ENCODE measurements around the gene CCN6.

The CCN6 gene

GRCh38 chr6:112018619-112019416 lies 35.1 kb upstream of the CCN6 start:
- Histone ChIP-seq H3K4me3 (ENCODE audit: low read length) (no peak overlapping the region), H3K4me1 (ENCODE audit: insufficient read depth, low read length) (peaks cover 38% of the 10 kb centered on the region), H2AFZ (ENCODE audit: low read depth, low read length) (no peak overlapping the region), H3K36me3 (ENCODE audit: insufficient read depth, low read length) (no peaks in the 10 kb centered on the region), H3K9me3 (ENCODE audit: low read length) (peaks cover 3% of the 10 kb centered on the region), H3K27me3 (ENCODE audit: insufficient read depth, low read length) (no peaks in the 10 kb centered on the region)

- H3K27me3 ChIP-seq (ENCODE audit: insufficient read depth, low read length) = no peaks in the 10 kb centered on the region
- peaks cover 38% of the 10 kb centered on the region for H3K4me1 ChIP-seq (ENCODE audit: insufficient read depth, low read length)
- H3K4me3 ChIP-seq (ENCODE audit: low read length) = no peak overlapping the region
- H2AFZ ChIP-seq (ENCODE audit: low read depth, low read length) = no peak overlapping the region
- no peaks in the 10 kb centered on the region for H3K36me3 ChIP-seq (ENCODE audit: insufficient read depth, low read length)
- H3K9me3 ChIP-seq (ENCODE audit: low read length) = peaks cover 7% of the 10 kb centered on the region
Observed at GRCh38 chr6:112019589-112019988, 34.3 kb upstream of the CCN6 start.

- Histone ChIP-seq H3K4me3 (ENCODE audit: low read length) (no peak overlapping the region), H2AFZ (ENCODE audit: low read depth, low read length) (no peak overlapping the region), H3K27me3 (ENCODE audit: insufficient read depth, low read length) (no peaks in the 10 kb centered on the region), H3K9me3 (ENCODE audit: low read length) (peaks cover 7% of the 10 kb centered on the region), H3K36me3 (ENCODE audit: insufficient read depth, low read length) (no peaks in the 10 kb centered on the region), H3K4me1 (ENCODE audit: insufficient read depth, low read length) (peaks cover 38% of the 10 kb centered on the region)
Observed at GRCh38 chr6:112021691-112022310, 32.1 kb upstream of the CCN6 start.

DNA sequence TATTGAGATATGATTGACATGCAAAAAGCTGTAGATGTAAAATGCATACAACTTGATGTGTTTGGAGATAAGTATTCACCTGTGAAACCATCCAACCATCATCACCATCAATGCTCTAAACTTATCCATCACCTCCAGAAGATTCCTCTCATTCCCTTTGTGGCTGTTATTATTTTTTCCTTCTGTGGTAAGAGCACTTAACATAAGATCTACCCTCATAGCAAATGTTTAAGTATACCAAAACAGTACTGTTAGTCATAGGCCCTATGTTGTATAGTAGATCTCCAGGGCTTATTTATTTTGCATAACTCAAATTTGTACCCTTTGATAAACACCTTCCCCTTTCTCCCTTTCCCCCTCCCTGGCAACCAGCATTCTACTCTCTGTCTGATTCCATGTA lies 31.2 kb upstream of the CCN6 start:
- no peaks in the 10 kb centered on the region for H3K27me3 ChIP-seq (ENCODE audit: insufficient read depth, low read length)
- H2AFZ ChIP-seq (ENCODE audit: low read depth, low read length) = no peak overlapping the region
- H3K4me3 ChIP-seq (ENCODE audit: low read length) = no peak overlapping the region
- H3K36me3 ChIP-seq (ENCODE audit: insufficient read depth, low read length) = no peaks in the 10 kb centered on the region
- H3K9me3 ChIP-seq (ENCODE audit: low read length) = peaks cover 7% of the 10 kb centered on the region
- H3K4me1 ChIP-seq (ENCODE audit: insufficient read depth, low read length) = peaks cover 36% of the 10 kb centered on the region

GRCh38 chr6:112024464-112024863 lies 29.4 kb upstream of the CCN6 start:
- Histone ChIP-seq H2AFZ (ENCODE audit: low read depth, low read length) (no peak overlapping the region), H3K36me3 (ENCODE audit: insufficient read depth, low read length) (no peaks in the 10 kb centered on the region), H3K9me3 (ENCODE audit: low read length) (peaks cover 7% of the 10 kb centered on the region), H3K4me3 (ENCODE audit: low read length) (no peak overlapping the region), H3K27me3 (ENCODE audit: insufficient read depth, low read length) (no peaks in the 10 kb centered on the region), H3K4me1 (ENCODE audit: insufficient read depth, low read length) (peaks cover 19% of the 10 kb centered on the region)

- Histone ChIP-seq H3K9me3 (ENCODE audit: low read length) (peaks cover 7% of the 10 kb centered on the region), H3K36me3 (ENCODE audit: insufficient read depth, low read length) (no peaks in the 10 kb centered on the region), H3K27me3 (ENCODE audit: insufficient read depth, low read length) (no peaks in the 10 kb centered on the region), H3K4me1 (ENCODE audit: insufficient read depth, low read length) (peaks cover 8% of the 10 kb centered on the region), H3K4me3 (ENCODE audit: low read length) (no peak overlapping the region), H2AFZ (ENCODE audit: low read depth, low read length) (no peak overlapping the region)
Observed at GRCh38 chr6:112026933-112027332, 27.0 kb upstream of the CCN6 start.

GRCh38 chr6:112027942-112028674 lies 25.8 kb upstream of the CCN6 start:
- Histone ChIP-seq H3K4me1 (ENCODE audit: insufficient read depth, low read length) (no peaks in the 10 kb centered on the region), H2AFZ (ENCODE audit: low read depth, low read length) (no peak overlapping the region), H3K9me3 (ENCODE audit: low read length) (peaks cover 7% of the 10 kb centered on the region), H3K36me3 (ENCODE audit: insufficient read depth, low read length) (no peaks in the 10 kb centered on the region), H3K27me3 (ENCODE audit: insufficient read depth, low read length) (no peaks in the 10 kb centered on the region), H3K4me3 (ENCODE audit: low read length) (no peak overlapping the region)

DNA sequence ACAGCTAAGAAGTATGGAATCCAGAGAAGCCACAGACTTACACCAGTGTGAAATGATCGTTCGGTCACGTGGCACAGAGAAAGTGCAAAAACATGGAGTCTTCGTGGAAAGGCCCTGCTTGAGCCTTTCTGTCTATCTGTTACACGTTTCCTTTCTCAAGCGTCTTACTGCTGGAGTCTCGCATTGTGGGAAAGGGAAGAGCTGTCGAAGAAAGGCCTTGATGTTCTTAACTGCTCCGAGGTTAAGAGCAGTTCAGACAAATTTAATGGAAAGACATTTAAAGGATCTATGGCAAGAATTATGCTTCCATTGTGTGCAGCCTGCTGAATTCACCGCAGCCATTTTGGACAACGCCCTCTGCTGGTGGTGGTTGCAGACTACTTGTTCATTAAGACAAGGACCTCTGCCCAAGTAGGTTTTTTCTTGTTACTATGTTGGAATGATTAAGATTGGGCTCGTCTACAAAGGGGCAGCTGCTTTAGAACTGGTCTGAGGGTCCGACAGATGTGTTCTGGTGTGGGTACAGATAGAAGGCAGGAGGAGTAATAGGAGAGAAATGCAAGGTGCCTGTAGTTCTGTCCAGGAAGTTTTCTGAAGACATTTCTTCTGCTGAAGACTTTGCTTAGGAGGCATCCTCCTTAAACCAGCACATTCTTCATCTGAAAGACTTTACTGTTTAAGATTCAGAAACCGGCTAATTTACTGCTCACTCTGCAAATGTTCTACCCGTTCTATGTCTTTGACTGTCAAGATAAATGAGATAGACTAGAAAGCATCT lies 24.7 kb upstream of the CCN6 start:
- H3K4me1 ChIP-seq (ENCODE audit: insufficient read depth, low read length) = peaks cover 7% of the 10 kb centered on the region
- no peaks in the 10 kb centered on the region for H3K36me3 ChIP-seq (ENCODE audit: insufficient read depth, low read length)
- H3K27me3 ChIP-seq (ENCODE audit: insufficient read depth, low read length) = no peaks in the 10 kb centered on the region
- H3K4me3 ChIP-seq (ENCODE audit: low read length) = no peak overlapping the region
- peak overlapping the region; percentile 20 for H2AFZ ChIP-seq (ENCODE audit: low read depth, low read length)
- H3K9me3 ChIP-seq (ENCODE audit: low read length) = peaks cover 3% of the 10 kb centered on the region

DNA sequence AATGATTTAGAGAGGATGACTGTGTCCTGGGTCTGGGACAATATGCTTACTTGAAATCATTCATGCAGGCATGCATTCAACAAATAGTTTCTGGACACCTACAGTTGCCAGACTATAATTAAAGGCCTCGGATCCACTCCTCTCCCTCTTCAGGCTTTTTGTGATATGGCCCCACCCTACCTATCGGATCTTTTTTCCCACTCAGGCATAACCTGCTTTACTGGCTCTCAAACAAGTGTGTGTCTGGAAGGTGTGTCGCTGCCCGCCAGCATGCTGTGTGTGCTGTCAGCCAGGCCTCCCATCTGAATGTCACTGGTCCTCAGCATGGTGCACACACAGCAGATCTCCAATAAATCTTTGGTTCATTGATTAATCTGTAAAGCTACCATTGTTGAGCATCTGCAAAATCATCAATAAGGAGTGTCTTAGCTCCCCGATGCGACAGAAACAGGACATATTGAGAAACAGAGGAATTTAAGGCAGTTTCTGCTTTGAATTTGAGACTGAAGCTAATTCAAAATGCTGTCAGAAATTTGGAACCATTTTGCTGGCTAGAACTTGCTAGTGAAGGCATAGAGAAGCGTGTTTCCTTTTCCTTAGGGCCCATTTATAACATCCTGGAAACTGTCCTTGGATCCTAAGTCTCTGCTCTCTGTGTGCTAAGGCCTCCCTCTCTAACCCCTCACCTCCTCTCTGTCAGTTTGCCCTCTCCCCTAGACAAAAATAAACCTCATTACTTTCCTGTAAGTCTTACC lies 23.5 kb upstream of the CCN6 start:
- no peaks in the 10 kb centered on the region for H3K27me3 ChIP-seq (ENCODE audit: insufficient read depth, low read length)

DNA sequence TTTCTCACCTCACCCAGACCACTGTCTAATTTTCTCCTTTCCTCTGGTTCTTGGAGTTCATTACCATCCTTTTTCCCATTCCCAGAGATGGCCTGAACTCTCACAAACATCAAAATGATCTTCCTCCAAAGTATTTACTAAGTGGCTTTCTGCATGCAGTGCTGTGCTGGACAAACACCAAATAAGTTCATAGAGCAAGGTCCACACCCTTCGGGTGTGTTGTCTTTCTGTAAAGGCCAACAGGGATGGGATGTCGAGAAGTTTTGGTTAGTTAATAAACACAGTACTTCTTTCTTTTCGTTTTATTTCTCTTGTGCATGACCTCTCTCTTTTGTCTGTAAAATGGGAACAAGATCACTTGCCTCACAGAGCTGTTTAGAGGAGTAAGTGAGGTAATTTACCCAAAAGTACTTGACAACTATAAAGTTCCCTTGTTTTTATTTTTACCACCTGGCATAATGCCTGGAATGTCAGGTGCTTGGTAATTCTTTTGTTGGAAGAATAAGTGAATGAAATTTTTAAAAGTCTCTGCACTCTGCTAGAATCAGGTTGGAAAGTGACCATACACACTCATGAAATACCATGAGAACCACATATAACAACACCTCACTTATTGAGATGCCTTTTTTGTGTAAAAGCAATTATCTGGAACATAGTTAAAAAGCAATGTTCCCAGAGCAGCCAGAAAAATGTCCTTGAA lies 22.8 kb upstream of the CCN6 start:
- Histone ChIP-seq H3K27me3 (ENCODE audit: insufficient read depth, low read length) (no peaks in the 10 kb centered on the region), H3K4me1 (ENCODE audit: insufficient read depth, low read length) (peaks cover 9% of the 10 kb centered on the region), H3K4me3 (ENCODE audit: low read length) (no peak overlapping the region), H2AFZ (ENCODE audit: low read depth, low read length) (no peak overlapping the region), H3K9me3 (ENCODE audit: low read length) (no peaks in the 10 kb centered on the region), H3K36me3 (ENCODE audit: insufficient read depth, low read length) (no peaks in the 10 kb centered on the region)

More for the DNA sequence above, 23.5 kb upstream of the CCN6 start:
- Histone ChIP-seq H3K4me1 (ENCODE audit: insufficient read depth, low read length) (peaks cover 9% of the 10 kb centered on the region), H3K9me3 (ENCODE audit: low read length) (no peaks in the 10 kb centered on the region), H3K36me3 (ENCODE audit: insufficient read depth, low read length) (no peaks in the 10 kb centered on the region), H3K4me3 (ENCODE audit: low read length) (no peak overlapping the region), H2AFZ (ENCODE audit: low read depth, low read length) (no peak overlapping the region)

DNA sequence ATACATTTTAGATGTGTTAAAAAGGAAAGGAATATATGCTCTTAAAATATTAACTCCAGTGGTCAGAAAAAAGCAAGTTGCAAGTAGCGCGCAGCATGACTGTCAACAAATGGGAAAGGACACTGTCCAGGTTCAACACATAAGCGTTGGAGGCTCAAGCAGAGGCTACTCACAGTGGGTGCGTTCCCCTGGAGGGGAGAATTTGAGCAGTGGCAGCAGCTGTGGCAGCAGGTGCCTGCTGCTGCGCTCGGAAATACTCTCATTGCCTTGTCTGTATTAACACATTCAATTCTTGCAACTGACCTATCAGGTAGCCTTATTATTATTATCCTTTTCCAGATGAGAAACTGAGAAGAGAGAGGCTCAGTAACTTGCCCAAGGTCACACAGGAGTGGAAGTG lies 21.9 kb upstream of the CCN6 start:
- H3K4me3 ChIP-seq (ENCODE audit: low read length) = no peak overlapping the region
- no peaks in the 10 kb centered on the region for H3K27me3 ChIP-seq (ENCODE audit: insufficient read depth, low read length)
- no peaks in the 10 kb centered on the region for H3K9me3 ChIP-seq (ENCODE audit: low read length)
- no peaks in the 10 kb centered on the region for H3K36me3 ChIP-seq (ENCODE audit: insufficient read depth, low read length)
- H2AFZ ChIP-seq (ENCODE audit: low read depth, low read length) = no peak overlapping the region
- H3K4me1 ChIP-seq (ENCODE audit: insufficient read depth, low read length) = peaks cover 9% of the 10 kb centered on the region

DNA sequence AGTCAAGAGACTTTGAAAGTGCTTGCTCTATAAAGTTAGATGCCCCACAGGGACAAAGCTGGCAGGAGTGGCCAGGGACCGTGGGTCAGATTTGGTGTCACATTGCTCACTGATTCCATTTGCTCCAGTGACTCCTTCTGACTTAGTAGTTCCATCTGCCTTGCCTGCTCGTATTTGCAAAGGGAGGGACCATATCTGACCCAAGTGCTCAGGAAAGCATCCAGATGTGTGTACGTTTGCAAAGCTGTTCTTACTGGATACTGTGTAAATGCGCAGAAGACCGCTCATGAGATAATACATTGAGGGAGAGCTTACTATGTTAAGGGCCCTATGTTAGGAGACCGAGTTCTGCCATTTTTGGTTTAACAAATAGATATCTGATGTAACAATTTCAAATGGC lies 21.2 kb upstream of the CCN6 start:
- Histone ChIP-seq H2AFZ (ENCODE audit: low read depth, low read length) (no peak overlapping the region), H3K36me3 (ENCODE audit: insufficient read depth, low read length) (no peaks in the 10 kb centered on the region), H3K4me3 (ENCODE audit: low read length) (no peak overlapping the region), H3K27me3 (ENCODE audit: insufficient read depth, low read length) (no peaks in the 10 kb centered on the region), H3K4me1 (ENCODE audit: insufficient read depth, low read length) (peaks cover 10% of the 10 kb centered on the region), H3K9me3 (ENCODE audit: low read length) (no peaks in the 10 kb centered on the region)
